Osteocyte (in vitro differentiated cells): ENCODE results near the gene ZNF235. TPM values are rescaled to one million over a fixed set of nuclear protein-coding genes. Genes with fewer than 3 reads are reported as not detected.

Experiments
- DNase-seq: peaks from one replicate; pipeline ENCODE4 v3.0.0; 2021; ENCODE audit warnings: mixed read lengths; ENCODE audit not compliant: unreplicated experiment; ENCODE audit errors: extremely low spot score
- H3K27ac Mint-ChIP-seq: one replicate; pipeline ENCODE4 v1.8.0; 2021; ENCODE audit warnings: mild to moderate bottlenecking, mixed read lengths; ENCODE audit not compliant: unreplicated experiment
- H3K27me3 Mint-ChIP-seq: one replicate; pipeline ENCODE4 v1.8.0; 2021; ENCODE audit warnings: mixed read lengths; ENCODE audit not compliant: unreplicated experiment
- H3K36me3 Mint-ChIP-seq: one replicate; pipeline ENCODE4 v1.8.0; 2021; ENCODE audit warnings: mixed read lengths; ENCODE audit not compliant: unreplicated experiment
- H3K4me1 Mint-ChIP-seq: one replicate; pipeline ENCODE4 v1.8.0; 2021; ENCODE audit warnings: mixed read lengths; ENCODE audit not compliant: unreplicated experiment
- H3K4me3 Mint-ChIP-seq: one replicate; pipeline ENCODE4 v1.8.0; 2021; ENCODE audit warnings: mild to moderate bottlenecking, moderate library complexity, mixed read lengths; ENCODE audit not compliant: unreplicated experiment
- H3K9me3 Mint-ChIP-seq: one replicate; pipeline ENCODE4 v1.8.0; 2021; ENCODE audit warnings: mixed read lengths; ENCODE audit not compliant: unreplicated experiment
- CTCF ChIP-seq: fragments of 200-600 bp; sonication (generic); IDR thresholded peaks from 2 replicates; pipeline ENCODE4 v1.5.0; 2021; ENCODE audit warnings: antibody characterized with exemption, mild to moderate bottlenecking, moderate library complexity
- total RNA-seq: library from RNA; stranded (reverse); gene quantifications from 2 replicates; pipeline ENCODE4 v1.2.1, GENCODE V29; 2021

The ZNF235 gene
- total RNA-seq, 1 donor from 2014 or later: 8.9 TPM

- Mint-ChIP-seq H3K27me3 (no peaks in the 10 kb centered on the region), H3K4me3 (no peak overlapping the region), H3K9me3 (peaks cover 43% of the 10 kb centered on the region), H3K27ac (no peak overlapping the region), H3K36me3 (peaks cover 71% of the 10 kb centered on the region), H3K4me1 (no peaks in the 10 kb centered on the region)
- TF ChIP-seq CTCF: no peak
- no peak for DNase-seq
Measured at GRCh38 chr19:44236384-44236783, 68.4 kb downstream of the ZNF235 start.

Other genes with a start within 250 kb of the ZNF235 start
- gene ZNF284, start 232.9 kb downstream of the ZNF235 start, total RNA-seq: 3.8 and 4.9 TPM in 2 replicates
- 29.6 and 30.2 TPM in 2 replicates for gene ZNF224, start 210.7 kb downstream of the ZNF235 start, total RNA-seq
- gene ZNF225, start 191.6 kb downstream of the ZNF235 start, total RNA-seq: 6.1 and 7.9 TPM in 2 replicates
- 17.4 and 19.3 TPM in 2 replicates for gene ZNF234, start 163.5 kb downstream of the ZNF235 start, total RNA-seq
- 28.8 TPM in 2 replicates for gene ZNF226, start 139.9 kb downstream of the ZNF235 start, total RNA-seq
- 22.6 and 30.7 TPM in 2 replicates for gene ZNF227, start 92.5 kb downstream of the ZNF235 start, total RNA-seq
- gene ZNF233, start 45.1 kb downstream of the ZNF235 start, total RNA-seq: 1.6 and 2.5 TPM in 2 replicates
- gene ZNF112, start 51.7 kb upstream of the ZNF235 start, total RNA-seq: 7.8 and 8.8 TPM in 2 replicates
- gene ZNF285, start 96.6 kb upstream of the ZNF235 start, total RNA-seq: 5.3 and 6.8 TPM in 2 replicates
- 4.6 and 4.8 TPM in 2 replicates for gene ZNF229, start 143.4 kb upstream of the ZNF235 start, total RNA-seq
- 7.0 and 8.9 TPM in 2 replicates for gene ZNF180, start 195.5 kb upstream of the ZNF235 start, total RNA-seq
- not detected in 2 replicates for gene CEACAM20, start 224.7 kb upstream of the ZNF235 start, total RNA-seq